ENCODE measurements around the gene MEA1.

- TF ChIP-seq CTCF (IDR thresholded peaks at IDR 0.05) (no peak), POLR2A (IDR thresholded peaks at IDR 0.05) (no peak)
These were observed 3.2 kb upstream of the MEA1 start for GRCh38 chr6:43016943-43017334.
